MM.1S (cell line): ENCODE data around the gene TRHDE.

Experiments
- CTCF ChIP-seq: fragments of 300-600 bp; sonication (generic); IDR thresholded peaks from 2 replicates; pipeline ENCODE4 v1.5.1; 2016; ENCODE audit warnings: antibody characterized with exemption, low read length, mixed read lengths
- EZH2 ChIP-seq: fragments of 300-600 bp; sonication (generic); optimal IDR thresholded peaks from 2 replicates; pipeline ENCODE3; 2017; ENCODE audit warnings: low read depth, mild to moderate bottlenecking, antibody characterized with exemption, low read length, mixed read lengths

- no peak for TF ChIP-seq EZH2
- TF ChIP-seq CTCF, result no peak
Measured at GRCh38 chr12:72511498-72511897, 239.3 kb downstream of the TRHDE start.
